ENCODE results near the gene SEMA3G.

The SEMA3G gene

DNA sequence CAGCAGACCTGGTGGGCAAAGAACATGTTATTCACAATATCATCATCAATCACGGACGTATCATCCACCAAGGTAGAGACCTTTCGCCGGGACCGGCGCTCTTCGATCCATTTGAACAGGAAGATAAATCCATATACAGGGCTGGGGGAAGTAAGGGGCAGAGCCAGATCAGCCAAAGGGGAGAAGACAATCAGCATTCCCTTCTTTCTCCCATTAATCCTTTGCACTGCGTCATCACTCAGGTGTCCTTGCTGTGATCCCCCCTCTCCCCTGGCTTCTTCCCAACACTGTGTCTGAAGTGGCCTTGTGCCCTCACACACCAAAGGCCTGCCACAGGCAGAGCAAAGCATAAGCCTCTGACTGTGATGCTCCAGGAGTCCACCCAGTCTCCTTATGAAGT lies 36.4 kb downstream of the SEMA3G start:
- no peak for DNase-seq

- no peak for DNase-seq
Observed at GRCh38 chr3:52407779-52408178, 37.1 kb downstream of the SEMA3G start.

- no peak for DNase-seq
Observed at GRCh38 chr3:52406791-52407510, 38.0 kb downstream of the SEMA3G start.

GRCh38 chr3:52406231-52406661 lies 38.7 kb downstream of the SEMA3G start:
- no peak for DNase-seq

GRCh38 chr3:52405601-52406110 lies 39.2 kb downstream of the SEMA3G start:
- DNase-seq: no peak

GRCh38 chr3:52405066-52405465 lies 39.8 kb downstream of the SEMA3G start:
- no peak for DNase-seq

GRCh38 chr3:52404391-52404790 lies 40.5 kb downstream of the SEMA3G start:
- DNase-seq: no peak

GRCh38 chr3:52403955-52404354 lies 40.9 kb downstream of the SEMA3G start:
- no peak for DNase-seq

- no peak for DNase-seq
Observed at GRCh38 chr3:52403271-52403841, 41.5 kb downstream of the SEMA3G start.

- no peak for DNase-seq
Observed at GRCh38 chr3:52402706-52403270, 42.1 kb downstream of the SEMA3G start.

GRCh38 chr3:52402101-52402521 lies 42.8 kb downstream of the SEMA3G start:
- no peak for DNase-seq

- no peak for DNase-seq
Observed at GRCh38 chr3:52401551-52401950, 43.4 kb downstream of the SEMA3G start.

DNA sequence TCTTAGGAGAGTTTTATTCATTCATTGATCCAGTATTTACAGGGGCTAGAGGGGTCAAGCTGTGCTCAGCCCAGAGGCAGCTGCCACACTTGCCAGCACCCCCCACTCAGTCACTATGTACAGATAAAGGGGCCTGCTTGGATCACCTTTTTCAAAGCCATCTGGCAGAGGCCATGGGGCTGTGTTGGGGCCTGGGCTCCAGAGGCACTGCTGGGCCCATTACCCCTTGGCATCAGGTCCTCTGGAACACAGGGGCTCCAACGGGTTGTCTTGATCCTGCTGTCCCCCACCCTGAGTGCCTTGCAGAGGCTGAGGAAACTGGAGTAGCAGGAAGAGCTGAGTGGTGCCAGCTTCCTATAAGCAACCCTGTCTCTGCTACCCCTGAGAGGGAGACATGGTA lies 43.9 kb downstream of the SEMA3G start:
- no peak for DNase-seq

DNA sequence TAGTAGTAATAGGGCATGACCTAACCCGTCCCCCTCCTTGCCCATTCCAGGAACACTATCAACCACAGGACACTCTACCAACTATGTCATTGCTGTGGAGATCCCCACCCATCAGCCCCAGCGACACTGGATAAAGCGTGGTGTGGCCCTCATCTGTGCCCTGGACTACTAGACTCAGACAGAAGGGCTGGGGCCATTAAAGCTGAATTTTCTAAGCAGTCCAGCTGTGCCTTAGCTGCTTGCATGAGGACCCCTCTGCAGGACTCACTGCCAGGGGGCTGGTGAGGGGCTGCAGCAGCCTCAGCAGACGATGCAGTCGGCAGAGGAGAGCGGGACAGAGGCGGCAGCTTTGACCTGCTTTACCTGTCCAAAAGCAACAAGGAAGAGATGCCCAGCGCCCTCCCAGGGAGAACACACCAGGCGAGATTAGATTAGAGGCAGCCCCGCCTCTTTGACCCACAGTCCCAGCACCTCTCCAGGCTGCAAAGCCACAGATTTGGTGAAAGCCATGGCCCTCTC lies 44.6 kb downstream of the SEMA3G start:
- no peak for DNase-seq

DNA sequence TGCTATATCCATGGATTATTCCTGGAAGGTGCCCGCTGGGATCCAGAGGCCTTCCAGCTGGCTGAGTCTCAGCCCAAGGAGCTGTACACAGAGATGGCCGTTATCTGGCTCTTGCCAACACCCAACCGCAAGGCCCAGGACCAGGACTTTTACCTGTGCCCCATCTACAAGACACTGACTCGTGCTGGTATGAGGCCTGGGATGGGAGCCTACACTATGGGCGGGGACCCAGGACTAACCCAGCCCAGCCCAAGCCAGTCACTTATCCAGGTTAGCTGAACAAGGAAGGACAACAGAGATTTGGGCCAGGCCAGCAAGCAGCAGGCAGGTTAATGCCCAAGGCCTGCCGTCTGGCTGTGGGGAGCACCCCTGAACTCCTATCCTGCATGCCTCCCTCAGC lies 45.3 kb downstream of the SEMA3G start:
- no peak for DNase-seq

DNA sequence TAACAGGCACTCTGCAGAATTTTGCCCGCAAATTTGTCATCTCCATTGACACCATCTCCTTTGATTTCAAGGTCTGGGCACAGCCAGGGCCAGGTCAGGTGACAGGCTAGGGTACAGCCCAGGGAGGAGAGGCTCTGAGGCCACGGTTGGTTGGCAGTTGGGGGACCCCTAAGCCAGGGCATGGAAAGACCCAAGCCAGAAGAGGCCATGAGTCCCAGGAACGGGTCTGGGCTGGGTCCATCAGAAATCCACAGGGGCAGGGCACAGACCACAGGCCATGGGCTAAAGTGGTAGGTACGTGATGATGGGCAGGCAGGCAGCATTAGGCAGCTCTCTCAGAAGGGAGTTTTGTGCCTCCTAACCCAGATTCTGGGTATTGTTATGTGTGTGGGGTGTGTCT lies 45.8 kb downstream of the SEMA3G start:
- DNase-seq: no peak

GRCh38 chr3:52398670-52399081 lies 46.2 kb downstream of the SEMA3G start:
- no peak for DNase-seq

- DNase-seq: no peak
Observed at GRCh38 chr3:52397676-52398399, 47.1 kb downstream of the SEMA3G start.

DNA sequence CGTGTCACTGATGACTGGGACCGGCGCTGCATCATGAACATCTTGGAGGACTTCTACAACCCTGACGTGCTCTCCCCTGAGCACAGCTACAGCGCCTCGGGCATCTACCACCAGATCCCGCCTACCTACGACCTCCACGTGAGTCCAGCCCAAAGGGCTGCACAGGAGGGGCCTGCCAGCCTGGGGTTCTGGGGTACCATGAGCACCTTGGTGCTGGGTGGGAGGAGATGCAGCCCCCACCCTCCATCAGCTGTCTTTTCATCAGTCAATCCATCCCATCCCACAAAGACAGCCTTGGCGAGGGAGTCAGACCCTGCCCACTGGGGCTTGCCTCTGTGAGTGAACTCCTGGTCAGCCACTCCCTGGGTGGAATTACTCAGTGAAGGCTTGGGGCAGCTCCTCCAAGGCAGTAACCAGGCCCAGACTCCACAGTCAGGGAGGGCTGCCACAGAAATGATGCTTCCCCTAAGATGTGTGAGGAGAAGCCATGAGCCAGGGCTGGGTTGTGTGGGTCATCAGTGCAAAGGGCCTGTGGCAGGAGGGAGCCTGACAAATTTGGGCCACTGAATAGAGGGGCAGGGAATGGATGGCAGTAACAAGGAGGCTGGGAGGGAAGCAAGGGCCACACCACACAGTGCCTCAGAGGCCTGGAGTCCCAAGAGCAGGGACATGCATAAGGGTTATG lies 47.9 kb downstream of the SEMA3G start:
- no peak for DNase-seq

- no peak for DNase-seq
Observed at GRCh38 chr3:52396011-52396906, 48.6 kb downstream of the SEMA3G start.

GRCh38 chr3:52395503-52395865 lies 49.4 kb downstream of the SEMA3G start:
- no peak for DNase-seq

All from GOT3 (cell line).